ENCODE measurements around the gene RAB44.

The RAB44 gene

DNA sequence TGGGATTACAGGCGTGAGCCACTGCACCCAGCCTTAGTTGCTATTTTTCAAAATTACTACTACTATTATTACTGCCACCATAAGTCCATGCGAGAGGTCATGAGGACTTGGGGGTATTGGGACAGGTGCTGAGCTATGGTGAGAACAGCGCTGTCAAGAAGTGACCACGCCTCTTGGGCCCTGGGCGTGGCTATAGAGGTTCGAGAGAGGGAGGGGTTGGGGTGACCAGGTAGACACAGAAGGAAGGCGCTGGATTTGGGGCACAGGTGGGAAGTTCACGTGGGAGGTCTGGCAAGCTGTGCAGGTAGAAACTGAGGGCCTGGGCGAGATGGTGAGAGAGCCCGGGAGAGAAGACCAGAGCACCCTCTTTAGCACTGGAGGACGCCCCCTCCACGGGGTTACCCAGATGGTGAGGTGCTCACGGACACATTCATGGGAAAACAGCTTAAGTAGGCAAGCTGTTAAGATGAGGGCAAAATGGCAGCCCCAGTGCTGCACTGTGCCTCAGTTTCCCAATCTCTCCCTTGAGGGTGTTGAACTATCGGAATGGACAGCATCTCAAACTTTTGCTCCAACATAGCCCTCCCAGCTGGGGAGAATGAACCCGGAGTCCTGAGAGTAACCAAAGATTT is 61.0 kb downstream of the RAB44 start:
- no peak overlapping the region for H3K4me3 ChIP-seq (ENCODE audit: insufficient read length, low read depth)
- peaks cover 7% of the 10 kb centered on the region for H3K4me1 ChIP-seq (ENCODE audit: insufficient read depth, insufficient read length)
- H3K9me3 ChIP-seq (ENCODE audit: insufficient read depth, low read length) = no peaks in the 10 kb centered on the region
- H3K36me3 ChIP-seq (ENCODE audit: insufficient read depth, insufficient read length, low read length) = no peaks in the 10 kb centered on the region
- DNase-seq (ENCODE audit: low read depth, low spot score) = no peak
- no peak overlapping the region for H3K9ac ChIP-seq (ENCODE audit: insufficient read length, low read depth)
- TF ChIP-seq ZNF274 (IDR thresholded peaks at IDR 0.05; ENCODE audit: low read depth, low read length) (no peak), SUZ12 (IDR thresholded peaks at IDR 0.05; ENCODE audit: extremely low read depth, insufficient read depth, insufficient read length) (no peak), YY1 (IDR thresholded peaks at IDR 0.05; ENCODE audit: insufficient read depth, insufficient read length) (no peak)
- no peaks in the 10 kb centered on the region for H3K27me3 ChIP-seq (ENCODE audit: insufficient read depth, insufficient read length)

GRCh38 chr6:36759148-36759759 is 61.6 kb downstream of the RAB44 start:
- no peaks in the 10 kb centered on the region for H3K27me3 ChIP-seq (ENCODE audit: insufficient read depth, insufficient read length)
- no peak overlapping the region for H3K9ac ChIP-seq (ENCODE audit: insufficient read length, low read depth)
- no peak overlapping the region for H3K4me3 ChIP-seq (ENCODE audit: insufficient read length, low read depth)
- H3K9me3 ChIP-seq (ENCODE audit: insufficient read depth, low read length) = no peaks in the 10 kb centered on the region
- no peaks in the 10 kb centered on the region for H3K36me3 ChIP-seq (ENCODE audit: insufficient read depth, insufficient read length, low read length)
- no peak for TF ChIP-seq SUZ12 (IDR thresholded peaks at IDR 0.05; ENCODE audit: extremely low read depth, insufficient read depth, insufficient read length)
- TF ChIP-seq YY1 (IDR thresholded peaks at IDR 0.05; ENCODE audit: insufficient read depth, insufficient read length) = no peak
- TF ChIP-seq ZNF274 (IDR thresholded peaks at IDR 0.05; ENCODE audit: low read depth, low read length) = no peak
- peaks cover 5% of the 10 kb centered on the region for H3K4me1 ChIP-seq (ENCODE audit: insufficient read depth, insufficient read length)
- DNase-seq (ENCODE audit: low read depth, low spot score) = peak; percentile 50

GRCh38 chr6:36760685-36761435 is 63.2 kb downstream of the RAB44 start:
- TF ChIP-seq YY1 (IDR thresholded peaks at IDR 0.05; ENCODE audit: insufficient read depth, insufficient read length) (no peak), SUZ12 (IDR thresholded peaks at IDR 0.05; ENCODE audit: extremely low read depth, insufficient read depth, insufficient read length) (no peak)
- H3K9me3 ChIP-seq (ENCODE audit: insufficient read depth, low read length) = no peaks in the 10 kb centered on the region
- no peaks in the 10 kb centered on the region for H3K27me3 ChIP-seq (ENCODE audit: insufficient read depth, insufficient read length)
- H3K9ac ChIP-seq (ENCODE audit: insufficient read length, low read depth) = no peak overlapping the region
- H3K36me3 ChIP-seq (ENCODE audit: insufficient read depth, insufficient read length, low read length) = no peaks in the 10 kb centered on the region
- DNase-seq (ENCODE audit: low read depth, low spot score) = no peak
- no peak overlapping the region for H3K4me3 ChIP-seq (ENCODE audit: insufficient read length, low read depth)
- H3K4me1 ChIP-seq (ENCODE audit: insufficient read depth, insufficient read length) = no peaks in the 10 kb centered on the region

DNA sequence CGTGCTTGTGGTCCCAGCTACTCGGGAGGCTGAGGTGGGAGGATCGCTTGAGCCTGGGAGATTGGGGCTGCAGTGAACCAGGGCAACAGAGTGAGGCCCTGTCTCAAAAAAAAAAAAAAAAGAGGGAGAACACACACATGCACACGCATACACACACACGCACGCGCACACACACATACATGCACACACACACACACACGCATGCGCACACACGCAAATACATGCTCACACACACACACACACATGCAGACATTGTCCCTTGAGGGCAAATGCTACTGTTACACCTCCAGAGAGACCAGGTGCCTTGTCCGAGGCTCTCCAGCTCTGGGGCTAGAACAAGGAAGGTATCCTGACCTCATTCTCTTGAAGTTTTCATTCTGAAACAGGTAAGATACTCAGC is 64.5 kb downstream of the RAB44 start:
- no peaks in the 10 kb centered on the region for H3K9me3 ChIP-seq (ENCODE audit: insufficient read depth, low read length)
- no peaks in the 10 kb centered on the region for H3K4me1 ChIP-seq (ENCODE audit: insufficient read depth, insufficient read length)
- H3K27me3 ChIP-seq (ENCODE audit: insufficient read depth, insufficient read length) = no peaks in the 10 kb centered on the region
- no peak overlapping the region for H3K4me3 ChIP-seq (ENCODE audit: insufficient read length, low read depth)
- TF ChIP-seq YY1 (IDR thresholded peaks at IDR 0.05; ENCODE audit: insufficient read depth, insufficient read length) (no peak), ZNF274 (IDR thresholded peaks at IDR 0.05; ENCODE audit: low read depth, low read length) (no peak), SUZ12 (IDR thresholded peaks at IDR 0.05; ENCODE audit: extremely low read depth, insufficient read depth, insufficient read length) (no peak)
- no peaks in the 10 kb centered on the region for H3K36me3 ChIP-seq (ENCODE audit: insufficient read depth, insufficient read length, low read length)
- no peak overlapping the region for H3K9ac ChIP-seq (ENCODE audit: insufficient read length, low read depth)
- no peak for DNase-seq (ENCODE audit: low read depth, low spot score)

DNA sequence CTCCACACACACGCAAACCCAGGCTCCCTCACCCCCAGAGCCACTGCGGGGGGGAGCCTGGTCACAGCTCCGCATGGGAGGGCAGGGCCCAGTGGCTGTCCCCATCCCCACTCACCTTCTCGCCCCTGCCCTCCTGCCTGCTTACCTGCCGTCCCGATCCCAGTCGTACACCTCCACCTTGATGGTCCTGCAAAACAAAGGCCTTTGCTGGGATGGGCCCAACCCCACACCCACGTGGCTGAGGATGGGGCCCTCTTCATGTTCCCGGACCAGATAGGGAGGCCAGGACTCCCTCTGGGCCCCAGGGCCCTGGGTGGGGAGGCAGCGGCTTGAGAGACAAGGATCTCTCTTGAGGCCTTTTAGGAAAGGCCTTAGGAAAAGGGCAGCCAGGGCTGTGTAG is 67.6 kb downstream of the RAB44 start:
- H3K4me1 ChIP-seq (ENCODE audit: insufficient read depth, insufficient read length) = peaks cover 8% of the 10 kb centered on the region

DNA sequence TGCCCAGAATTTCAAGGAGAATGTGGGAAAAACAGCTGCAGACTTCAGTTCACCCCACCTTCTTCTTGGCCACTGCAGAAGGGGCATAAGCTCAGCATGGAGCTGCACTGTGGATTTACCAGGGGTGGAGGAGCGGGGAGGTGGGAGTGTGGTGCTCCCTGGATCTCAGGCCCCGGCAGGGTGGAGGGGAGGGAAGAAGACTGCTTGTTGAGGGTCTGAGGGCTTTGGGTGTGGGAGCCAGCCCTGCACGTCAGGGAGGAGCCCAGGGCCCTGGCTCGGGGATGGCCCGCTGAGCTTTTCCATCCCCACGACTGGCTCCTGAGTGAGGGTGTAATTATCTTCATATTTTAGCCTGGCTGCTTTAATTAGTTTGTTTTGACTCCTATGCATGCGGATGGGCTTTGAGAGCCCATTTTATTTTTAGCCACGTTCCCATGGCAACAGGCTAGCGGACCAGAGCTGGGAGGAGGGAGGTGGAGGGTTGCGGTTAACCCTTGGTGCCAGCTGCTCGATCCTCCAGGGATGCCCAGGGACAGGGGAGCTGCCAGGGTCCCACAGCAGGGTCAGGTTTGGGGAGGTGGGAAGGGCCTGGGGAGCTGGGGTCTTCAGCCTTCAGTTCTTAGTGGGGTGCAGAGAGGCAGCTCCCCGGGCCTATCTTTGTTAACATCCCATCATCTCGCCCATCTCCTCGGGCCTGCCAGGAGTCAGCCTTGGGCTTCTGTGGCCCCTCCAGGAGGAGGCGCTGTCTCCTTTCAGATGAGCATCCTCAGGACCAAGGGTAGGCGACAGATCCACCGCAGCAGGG is 68.2 kb downstream of the RAB44 start:
- no peak for TF ChIP-seq ZNF274 (IDR thresholded peaks at IDR 0.05; ENCODE audit: low read depth, low read length)
- no peak for TF ChIP-seq SUZ12 (IDR thresholded peaks at IDR 0.05; ENCODE audit: extremely low read depth, insufficient read depth, insufficient read length)
- no peak for TF ChIP-seq YY1 (IDR thresholded peaks at IDR 0.05; ENCODE audit: insufficient read depth, insufficient read length)
- H3K9me3 ChIP-seq (ENCODE audit: insufficient read depth, low read length) = no peaks in the 10 kb centered on the region
- H3K4me1 ChIP-seq (ENCODE audit: insufficient read depth, insufficient read length) = peaks cover 8% of the 10 kb centered on the region
- H3K9ac ChIP-seq (ENCODE audit: insufficient read length, low read depth) = no peak overlapping the region
- no peaks in the 10 kb centered on the region for H3K36me3 ChIP-seq (ENCODE audit: insufficient read depth, insufficient read length, low read length)
- H3K27me3 ChIP-seq (ENCODE audit: insufficient read depth, insufficient read length) = no peaks in the 10 kb centered on the region
- no peak overlapping the region for H3K4me3 ChIP-seq (ENCODE audit: insufficient read length, low read depth)
- peak; percentile 76 for DNase-seq (ENCODE audit: low read depth, low spot score)

More for the DNA sequence above, 67.6 kb downstream of the RAB44 start:
- Histone ChIP-seq H3K36me3 (ENCODE audit: insufficient read depth, insufficient read length, low read length) (no peaks in the 10 kb centered on the region), H3K27me3 (ENCODE audit: insufficient read depth, insufficient read length) (no peaks in the 10 kb centered on the region), H3K4me3 (ENCODE audit: insufficient read length, low read depth) (no peak overlapping the region), H3K9ac (ENCODE audit: insufficient read length, low read depth) (no peak overlapping the region), H3K9me3 (ENCODE audit: insufficient read depth, low read length) (no peaks in the 10 kb centered on the region)
- DNase-seq (ENCODE audit: low read depth, low spot score) = no peak
- TF ChIP-seq SUZ12 (IDR thresholded peaks at IDR 0.05; ENCODE audit: extremely low read depth, insufficient read depth, insufficient read length) (no peak), ZNF274 (IDR thresholded peaks at IDR 0.05; ENCODE audit: low read depth, low read length) (no peak), YY1 (IDR thresholded peaks at IDR 0.05; ENCODE audit: insufficient read depth, insufficient read length) (no peak)
